ENCODE measurements around the gene ATP6V1E1.

The ATP6V1E1 gene

GRCh38 chr22:17633217-17633997 lies 4.9 kb upstream of the ATP6V1E1 start:
- no peak for DNase-seq

GRCh38 chr22:17631076-17631565 lies 2.6 kb upstream of the ATP6V1E1 start:
- no peak for DNase-seq

- peak; percentile 73 for DNase-seq
Observed at GRCh38 chr22:17629641-17630040, 1.1 kb upstream of the ATP6V1E1 start.

- DNase-seq: no peak
Observed at GRCh38 chr22:17629173-17629489, 582 bp upstream of the ATP6V1E1 start.

- peak; percentile 7 for DNase-seq
Observed at GRCh38 chr22:17627961-17628405, 566 bp downstream of the ATP6V1E1 start.

- no peak for DNase-seq
Observed at GRCh38 chr22:17613280-17613679, 15.3 kb downstream of the ATP6V1E1 start.

- no peak for DNase-seq
Observed at GRCh38 chr22:17612057-17612456, 16.5 kb downstream of the ATP6V1E1 start.

GRCh38 chr22:17607891-17608521 lies 20.5 kb downstream of the ATP6V1E1 start:
- no peak for DNase-seq

GRCh38 chr22:17606496-17606895 lies 22.1 kb downstream of the ATP6V1E1 start:
- DNase-seq: no peak

GRCh38 chr22:17603668-17604067 lies 24.9 kb downstream of the ATP6V1E1 start:
- no peak for DNase-seq

- no peak for DNase-seq
Observed at GRCh38 chr22:17601031-17601430, 27.5 kb downstream of the ATP6V1E1 start.

GRCh38 chr22:17598318-17598717 lies 30.2 kb downstream of the ATP6V1E1 start:
- no peak for DNase-seq

GRCh38 chr22:17597217-17597616 lies 31.3 kb downstream of the ATP6V1E1 start:
- no peak for DNase-seq

GRCh38 chr22:17596226-17596625 lies 32.3 kb downstream of the ATP6V1E1 start:
- no peak for DNase-seq

- no peak for DNase-seq
Observed at GRCh38 chr22:17592201-17592600, 36.3 kb downstream of the ATP6V1E1 start.

- no peak for DNase-seq
Observed at GRCh38 chr22:17590586-17590985, 38.0 kb downstream of the ATP6V1E1 start.

GRCh38 chr22:17589810-17590375 lies 38.7 kb downstream of the ATP6V1E1 start:
- no peak for DNase-seq

GRCh38 chr22:17588606-17589005 lies 39.9 kb downstream of the ATP6V1E1 start:
- DNase-seq: no peak

- no peak for DNase-seq
Observed at GRCh38 chr22:17587629-17588028, 40.9 kb downstream of the ATP6V1E1 start.

- DNase-seq: no peak
Observed at GRCh38 chr22:17586831-17587440, 41.6 kb downstream of the ATP6V1E1 start.

GRCh38 chr22:17583151-17583550 lies 45.4 kb downstream of the ATP6V1E1 start:
- DNase-seq: no peak

GRCh38 chr22:17581631-17582030 lies 46.9 kb downstream of the ATP6V1E1 start:
- DNase-seq: no peak

GRCh38 chr22:17581056-17581455 lies 47.5 kb downstream of the ATP6V1E1 start:
- no peak for DNase-seq
